ENCODE data around the gene DDX31. TPM values are rescaled to one million over a fixed set of nuclear protein-coding genes. Genes with fewer than 3 reads are reported as not detected.

The DDX31 gene
- total RNA-seq, 1 experiment from 2014 or later = 28.4 TPM

GRCh38 chr9:132588098-132588497 is 81.7 kb downstream of the DDX31 start:
- Histone ChIP-seq H3T11ph (ENCODE audit: low read length) (no peak overlapping the region), H2BK120ac (ENCODE audit: low read depth, low read length, poor library complexity, severe bottlenecking) (no peak overlapping the region), H3K56ac (ENCODE audit: insufficient read length, low read depth, low read length) (no peak overlapping the region), H3K23ac (ENCODE audit: insufficient read length, low read depth, low read length) (no peak overlapping the region), H3K23me2 (ENCODE audit: insufficient read length, low read depth, low read length, poor library complexity, severe bottlenecking) (peaks cover 23% of the 10 kb centered on the region), H2BK12ac (ENCODE audit: insufficient read length, low read depth, low read length) (no peak overlapping the region), H3K14ac (ENCODE audit: insufficient read depth, low read length) (no peak overlapping the region), H2AK5ac (ENCODE audit: insufficient read length, low read length) (no peak overlapping the region), H3K27me3 (ENCODE audit: insufficient read depth, low read length) (peaks cover 90% of the 10 kb centered on the region), H2BK20ac (ENCODE audit: low read depth, low read length, poor library complexity, severe bottlenecking) (no peak overlapping the region), H4K8ac (replicated peaks; ENCODE audit: insufficient read length, low read depth, low read length) (no peak overlapping the region), H3K27ac (ENCODE audit: insufficient read length, low read depth, low read length) (no peak overlapping the region), H2BK5ac (ENCODE audit: insufficient read length, low read length) (no peak overlapping the region), H4K91ac (ENCODE audit: insufficient read length, low read depth, low read length) (no peak overlapping the region), H2AFZ (ENCODE audit: low read length) (no peak overlapping the region), H3K79me1 (ENCODE audit: insufficient read depth, low read depth, low read length, poor library complexity, severe bottlenecking) (no peaks in the 10 kb centered on the region), H3K79me2 (ENCODE audit: insufficient read depth, low read length) (no peaks in the 10 kb centered on the region), H4K5ac (ENCODE audit: insufficient read length, low read depth, low read length) (no peak overlapping the region), H2BK15ac (ENCODE audit: low read depth, low read length) (no peak overlapping the region), H3K9me3 (ENCODE audit: control insufficient read depth, low read depth, low read length) (no peaks in the 10 kb centered on the region), H3K4ac (ENCODE audit: low read depth, low read length) (no peak overlapping the region), H3K4me1 (ENCODE audit: insufficient read depth, low read length) (peaks cover 7% of the 10 kb centered on the region; the same call in 1 of the 2 replicates), H3K9ac (ENCODE audit: extremely low read depth, insufficient read length, low read length) (no peak overlapping the region), H3K18ac (ENCODE audit: insufficient read length, low read depth, low read length) (no peak overlapping the region), H3K4me2 (ENCODE audit: insufficient read depth, insufficient read length, low read length) (no peak overlapping the region), H4K20me1 (ENCODE audit: control insufficient read depth, insufficient read depth, insufficient read length) (no peaks in the 10 kb centered on the region)
- Mint-ChIP-seq H3K27ac (no peak overlapping the region), H3K36me3 (ENCODE audit: insufficient read depth in 1 of 3, low read depth in 3 of 3) (peaks cover 0 to under 1% (median 0%) of the 10 kb centered on the region in 3 experiments; a peak in 1 of 7 replicates), H3K4me3 (peak overlapping the region in 1 of 2 experiments; percentile 8; a peak in 1 of 5 replicates), H3K4me1 (peaks cover 41 to 66% of the 10 kb centered on the region in 2 experiments), H3K9me3 (peaks cover 3 to 5% of the 10 kb centered on the region in 2 experiments; a peak in 2 of 5 replicates), H3K27me3 (ENCODE audit: low read depth) (peaks cover 94% of the 10 kb centered on the region)
- WGBS (ENCODE audit: extremely low coverage, insufficient read length, low lambda C conversion rate) = no CpG with 5 or more reads among the region's 12 CpGs
- DNase-seq = no peak
- no peak for TF ChIP-seq CTCF (conservative IDR thresholded peaks at IDR 0.05)
